PC-3 (cell line): ENCODE results near the gene RTN1.

ENCODE experiments used
- EZH2 ChIP-seq: fragments of 300-600 bp; sonication (generic); IDR thresholded peaks from one replicate; pipeline ENCODE4 v1.6.1; 2017; ENCODE audit warnings: antibody characterized with exemption, mild to moderate bottlenecking, low read length; ENCODE audit not compliant: unreplicated experiment
- TF ChIP-seq, protein P1 (sequence below): fragments of 300-600 bp; sonication (generic); conservative IDR thresholded peaks from 2 replicates; pipeline ENCODE4 v1.5.1; 2017; ENCODE audit warnings: antibody characterized with exemption, low read depth, mild to moderate bottlenecking, low read length

DNA sequence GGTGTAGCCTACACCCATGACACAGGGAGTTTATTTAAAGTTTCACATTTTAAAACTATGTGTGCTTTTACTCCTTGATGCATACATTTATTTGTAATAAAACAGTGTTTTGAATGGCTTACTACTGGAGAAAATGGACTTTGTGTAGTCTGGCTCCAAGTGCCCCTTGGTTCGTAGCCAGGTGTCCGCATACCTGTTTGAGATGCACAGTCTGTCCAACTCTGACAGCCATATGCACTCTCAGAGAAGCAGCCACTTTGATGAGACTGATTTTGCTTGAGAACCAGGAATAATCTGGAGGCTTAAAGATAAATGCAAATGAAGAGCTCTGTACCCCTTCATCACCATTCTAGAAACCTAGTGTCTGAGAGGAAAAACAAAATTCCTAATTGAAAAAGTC lies 24.0 kb downstream of the RTN1 start:
- TF ChIP-seq, protein P1, sequence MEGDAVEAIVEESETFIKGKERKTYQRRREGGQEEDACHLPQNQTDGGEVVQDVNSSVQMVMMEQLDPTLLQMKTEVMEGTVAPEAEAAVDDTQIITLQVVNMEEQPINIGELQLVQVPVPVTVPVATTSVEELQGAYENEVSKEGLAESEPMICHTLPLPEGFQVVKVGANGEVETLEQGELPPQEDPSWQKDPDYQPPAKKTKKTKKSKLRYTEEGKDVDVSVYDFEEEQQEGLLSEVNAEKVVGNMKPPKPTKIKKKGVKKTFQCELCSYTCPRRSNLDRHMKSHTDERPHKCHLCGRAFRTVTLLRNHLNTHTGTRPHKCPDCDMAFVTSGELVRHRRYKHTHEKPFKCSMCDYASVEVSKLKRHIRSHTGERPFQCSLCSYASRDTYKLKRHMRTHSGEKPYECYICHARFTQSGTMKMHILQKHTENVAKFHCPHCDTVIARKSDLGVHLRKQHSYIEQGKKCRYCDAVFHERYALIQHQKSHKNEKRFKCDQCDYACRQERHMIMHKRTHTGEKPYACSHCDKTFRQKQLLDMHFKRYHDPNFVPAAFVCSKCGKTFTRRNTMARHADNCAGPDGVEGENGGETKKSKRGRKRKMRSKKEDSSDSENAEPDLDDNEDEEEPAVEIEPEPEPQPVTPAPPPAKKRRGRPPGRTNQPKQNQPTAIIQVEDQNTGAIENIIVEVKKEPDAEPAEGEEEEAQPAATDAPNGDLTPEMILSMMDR = no peak
- TF ChIP-seq EZH2 = no peak
